ENCODE measurements around the gene SENP1. TPM values are rescaled to one million over a fixed set of nuclear protein-coding genes. Genes with fewer than 3 reads are reported as not detected.
A peak's percentile ranks its signal among the peaks of the same experiment; 100 is the strongest.

Gene SENP1
- total RNA-seq, 1 experiment from 2014 or later, result 24.5 TPM

GRCh38 chr12:48086327-48086726, 19.6 kb downstream of the SENP1 start:
- no peak overlapping the region for H3K4me3 Mint-ChIP-seq (ENCODE audit: unreplicated experiment)
- POLR2A ChIA-PET, result no interaction called here
- CTCF ChIA-PET, result no interaction called here
- intact Hi-C loops (cut with micrococcal nuclease), result loop anchor here (10.0 kb wide), 1 partner anchor 528 kb away; no protein-coding TSS in a partner anchor
- TF ChIP-seq, protein P1, sequence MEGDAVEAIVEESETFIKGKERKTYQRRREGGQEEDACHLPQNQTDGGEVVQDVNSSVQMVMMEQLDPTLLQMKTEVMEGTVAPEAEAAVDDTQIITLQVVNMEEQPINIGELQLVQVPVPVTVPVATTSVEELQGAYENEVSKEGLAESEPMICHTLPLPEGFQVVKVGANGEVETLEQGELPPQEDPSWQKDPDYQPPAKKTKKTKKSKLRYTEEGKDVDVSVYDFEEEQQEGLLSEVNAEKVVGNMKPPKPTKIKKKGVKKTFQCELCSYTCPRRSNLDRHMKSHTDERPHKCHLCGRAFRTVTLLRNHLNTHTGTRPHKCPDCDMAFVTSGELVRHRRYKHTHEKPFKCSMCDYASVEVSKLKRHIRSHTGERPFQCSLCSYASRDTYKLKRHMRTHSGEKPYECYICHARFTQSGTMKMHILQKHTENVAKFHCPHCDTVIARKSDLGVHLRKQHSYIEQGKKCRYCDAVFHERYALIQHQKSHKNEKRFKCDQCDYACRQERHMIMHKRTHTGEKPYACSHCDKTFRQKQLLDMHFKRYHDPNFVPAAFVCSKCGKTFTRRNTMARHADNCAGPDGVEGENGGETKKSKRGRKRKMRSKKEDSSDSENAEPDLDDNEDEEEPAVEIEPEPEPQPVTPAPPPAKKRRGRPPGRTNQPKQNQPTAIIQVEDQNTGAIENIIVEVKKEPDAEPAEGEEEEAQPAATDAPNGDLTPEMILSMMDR (IDR thresholded peaks at IDR 0.05; ENCODE audit: unreplicated experiment), result no peak
- no peak overlapping the region for H3K27ac Mint-ChIP-seq (ENCODE audit: low read depth, unreplicated experiment)
- no peaks in the 10 kb centered on the region for H3K4me1 Mint-ChIP-seq (ENCODE audit: insufficient read depth, unreplicated experiment)
- no TSS peak for BruUV-seq (replicated peaks)
- H3K9me3 Mint-ChIP-seq (ENCODE audit: unreplicated experiment), result no peaks in the 10 kb centered on the region
- H3K36me3 Mint-ChIP-seq (ENCODE audit: insufficient read depth, unreplicated experiment), result peaks cover 70% of the 10 kb centered on the region
- H3K27me3 Mint-ChIP-seq (ENCODE audit: insufficient read depth, unreplicated experiment), result no peaks in the 10 kb centered on the region
- DNase-seq (ENCODE audit: unreplicated experiment), result no peak

DNA sequence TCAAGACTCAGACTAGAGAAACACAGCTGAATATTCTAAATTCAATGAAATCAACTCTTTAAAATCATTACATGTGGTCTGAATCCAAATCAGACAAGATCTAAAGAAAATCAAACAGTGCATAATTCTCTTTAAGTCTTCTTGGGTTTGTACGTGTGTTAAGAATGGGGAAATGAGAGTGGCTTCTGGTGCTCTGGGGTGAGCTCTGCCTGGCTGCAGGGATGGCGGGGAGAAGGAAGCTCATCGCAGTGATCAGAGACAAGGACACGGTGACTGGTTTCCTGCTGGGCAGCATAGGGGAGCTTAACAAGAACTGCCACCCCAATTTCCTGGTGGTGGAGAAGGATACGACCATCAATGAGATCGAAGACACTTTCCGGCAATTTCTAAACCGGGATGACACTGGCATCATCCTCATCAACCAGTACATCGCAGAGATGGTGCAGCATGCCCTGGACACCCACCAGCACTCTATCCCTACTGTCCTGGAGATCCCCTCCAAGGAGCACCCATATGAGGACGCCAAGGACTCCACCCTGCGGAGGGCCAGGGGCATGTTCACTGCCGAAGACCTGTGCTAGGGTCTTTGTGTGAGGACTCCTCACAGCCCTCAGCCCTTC, 20.9 kb downstream of the SENP1 start:
- POLR2A ChIA-PET, result no interaction called here
- no peak for DNase-seq (ENCODE audit: unreplicated experiment)
- no TSS peak for BruUV-seq (replicated peaks)
- CTCF ChIA-PET, result interaction anchor here (0.6 to 1.5 kb wide), 7 partner anchors 15 to 535 kb away, joined by 3 to 7 read pairs (median 3); no protein-coding TSS in a partner anchor
- Mint-ChIP-seq H3K9me3 (ENCODE audit: unreplicated experiment) (no peaks in the 10 kb centered on the region), H3K4me3 (ENCODE audit: unreplicated experiment) (no peak overlapping the region), H3K36me3 (ENCODE audit: insufficient read depth, unreplicated experiment) (peaks cover 72% of the 10 kb centered on the region), H3K27ac (ENCODE audit: low read depth, unreplicated experiment) (no peak overlapping the region), H3K27me3 (ENCODE audit: insufficient read depth, unreplicated experiment) (no peaks in the 10 kb centered on the region), H3K4me1 (ENCODE audit: insufficient read depth, unreplicated experiment) (no peaks in the 10 kb centered on the region)
- intact Hi-C loops (cut with micrococcal nuclease), result loop anchor here (1.0 to 10.0 kb wide), 2 partner anchors 80 to 530 kb away; no protein-coding TSS in a partner anchor
- TF ChIP-seq, protein P1 (IDR thresholded peaks at IDR 0.05; ENCODE audit: unreplicated experiment), result no peak

DNA sequence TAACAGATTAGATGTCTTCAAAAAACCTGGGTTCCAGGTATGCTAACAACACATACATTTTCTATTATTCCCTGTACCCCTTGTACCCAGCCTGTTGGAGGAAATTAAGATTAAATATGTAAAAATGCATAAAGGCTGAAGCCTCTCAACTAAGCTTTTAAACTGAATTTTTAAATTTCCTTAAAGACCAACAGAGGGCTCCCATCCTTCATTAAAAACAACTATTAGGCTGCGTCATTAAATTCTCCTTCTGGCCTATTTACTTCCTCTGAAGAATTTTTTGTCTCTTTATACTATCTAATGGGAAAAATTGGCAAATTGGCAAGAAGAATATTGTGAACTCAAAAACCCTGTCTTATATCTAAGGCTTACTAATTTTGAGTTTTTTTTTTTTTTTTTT, 21.8 kb downstream of the SENP1 start:
- TF ChIP-seq, protein P1 (IDR thresholded peaks at IDR 0.05; ENCODE audit: unreplicated experiment), result no peak
- intact Hi-C loops (cut with micrococcal nuclease), result loop anchor here (1.0 to 10.0 kb wide), 2 partner anchors 81 to 531 kb away; no protein-coding TSS in a partner anchor
- peaks cover 71% of the 10 kb centered on the region for H3K36me3 Mint-ChIP-seq (ENCODE audit: insufficient read depth, unreplicated experiment)
- ChIA-PET CTCF (interaction anchor here (0.6 to 2.5 kb wide), 9 partner anchors 16 to 536 kb away, joined by 3 to 9 read pairs (median 3); partner anchors contain the start of gene ASB8), POLR2A (interaction anchor here (1.3 kb wide), 1 partner anchor 36 kb away, joined by 6 read pairs; the partner anchor contains the start of gene PFKM)
- H3K4me3 Mint-ChIP-seq (ENCODE audit: unreplicated experiment), result no peak overlapping the region
- H3K4me1 Mint-ChIP-seq (ENCODE audit: insufficient read depth, unreplicated experiment), result no peaks in the 10 kb centered on the region
- peak; percentile 6 for DNase-seq (ENCODE audit: unreplicated experiment)
- H3K27me3 Mint-ChIP-seq (ENCODE audit: insufficient read depth, unreplicated experiment), result no peaks in the 10 kb centered on the region
- no peaks in the 10 kb centered on the region for H3K9me3 Mint-ChIP-seq (ENCODE audit: unreplicated experiment)
- no TSS peak for BruUV-seq (replicated peaks)
- H3K27ac Mint-ChIP-seq (ENCODE audit: low read depth, unreplicated experiment), result no peak overlapping the region

DNA sequence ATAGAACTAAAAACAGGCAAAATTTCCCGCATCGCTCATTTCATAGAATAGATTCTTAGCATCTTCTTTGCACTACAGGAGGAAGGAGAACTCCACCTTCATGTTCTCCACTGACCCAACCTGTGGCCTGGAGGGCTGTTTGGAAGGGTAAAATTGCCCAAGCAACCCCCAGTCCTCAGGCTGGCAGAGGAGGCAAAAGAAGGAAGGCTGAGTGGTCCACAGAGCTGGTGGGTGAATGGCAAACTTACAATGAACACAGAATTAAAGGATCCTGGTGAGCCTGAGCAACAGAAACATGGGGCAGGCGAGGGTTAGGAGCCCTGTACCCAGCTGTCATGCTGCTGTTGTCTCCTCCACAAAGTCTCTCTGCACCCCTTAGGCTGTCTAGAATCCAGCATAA, 25.1 kb downstream of the SENP1 start:
- Mint-ChIP-seq H3K4me1 (ENCODE audit: insufficient read depth, unreplicated experiment) (no peaks in the 10 kb centered on the region), H3K4me3 (ENCODE audit: unreplicated experiment) (no peak overlapping the region), H3K27ac (ENCODE audit: low read depth, unreplicated experiment) (peak overlapping the region; percentile 39), H3K27me3 (ENCODE audit: insufficient read depth, unreplicated experiment) (no peaks in the 10 kb centered on the region), H3K9me3 (ENCODE audit: unreplicated experiment) (no peaks in the 10 kb centered on the region), H3K36me3 (ENCODE audit: insufficient read depth, unreplicated experiment) (peaks cover 43% of the 10 kb centered on the region)
- DNase-seq (ENCODE audit: unreplicated experiment), result no peak
- CTCF ChIA-PET, result no interaction called here
- POLR2A ChIA-PET, result no interaction called here
- intact Hi-C loops (cut with micrococcal nuclease), result loop anchor here (10.0 kb wide), 1 partner anchor 534 kb away; no protein-coding TSS in a partner anchor
- TF ChIP-seq, protein P1 (IDR thresholded peaks at IDR 0.05; ENCODE audit: unreplicated experiment), result no peak
- BruUV-seq (replicated peaks), result no TSS peak

Data from MCF 10A (cell line).